Measurements from ENCODE around the gene CAPS2. TPM values are rescaled to one million over a fixed set of nuclear protein-coding genes. Genes with fewer than 3 reads are reported as not detected.

CAPS2 gene
- total RNA-seq, 1 donor from 2014 or later: 13.6 TPM

Other genes starting within 250 kb of the CAPS2 start
- not detected for gene KCNC2, start 120.5 kb downstream of the CAPS2 start, total RNA-seq
- not detected for gene GLIPR1L1, start 4.3 kb upstream of the CAPS2 start, total RNA-seq
- gene GLIPR1L2, start 60.8 kb upstream of the CAPS2 start, total RNA-seq: 2.7 TPM
- 7.8 TPM for gene GLIPR1, start 150.4 kb upstream of the CAPS2 start, total RNA-seq
- 38.1 TPM for gene KRR1, start 181.3 kb upstream of the CAPS2 start, total RNA-seq